ENCODE data around the gene VAV2.

Gene VAV2

GRCh38 chr9:133805876-133806622, 186.1 kb downstream of the VAV2 start:
- Histone ChIP-seq H3K4me3 (ENCODE audit: extremely low read depth, insufficient read depth, low read length, poor library complexity, severe bottlenecking) (no peak overlapping the region), H3K9me3 (ENCODE audit: control insufficient read depth, low read length) (no peaks in the 10 kb centered on the region), H3K36me3 (ENCODE audit: control insufficient read depth, insufficient read depth, low read length) (peaks cover 50% of the 10 kb centered on the region), H3K4me1 (ENCODE audit: control insufficient read depth, insufficient read depth, low read length, poor library complexity, severe bottlenecking) (peaks cover 11% of the 10 kb centered on the region), H3K27ac (ENCODE audit: low read depth, low read length, severe bottlenecking) (no peak overlapping the region)
- 95 to 96% methylated on average over 23 to 25 of the region's 32 CpGs for WGBS, 2 experiments (ENCODE audit: insufficient coverage in 2 of 2)

DNA sequence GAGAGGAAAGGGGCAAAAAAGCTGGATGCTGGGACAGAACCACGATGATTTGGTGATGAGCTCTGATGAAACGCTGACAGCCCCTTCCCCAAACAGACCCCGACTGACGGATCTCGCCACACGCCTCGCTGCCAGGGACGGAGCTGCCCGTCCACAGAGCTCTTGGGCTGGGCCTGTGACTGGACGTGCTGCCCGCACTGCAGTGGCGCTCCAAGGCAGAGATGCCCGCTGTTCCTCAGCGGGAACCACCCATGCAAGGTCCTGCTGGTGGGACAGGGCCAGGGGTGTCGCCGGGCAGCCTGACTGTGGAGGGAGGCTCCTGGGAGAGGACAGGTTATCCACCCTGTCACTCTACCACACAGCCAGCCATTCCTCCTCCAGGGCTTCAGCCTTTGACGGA, 187.9 kb downstream of the VAV2 start:
- WGBS, 2 experiments (ENCODE audit: insufficient coverage in 2 of 2), result 94 to 98% methylated on average over 15 to 16 of the region's 17 CpGs
- H3K36me3 ChIP-seq (ENCODE audit: control insufficient read depth, insufficient read depth, low read length), result peaks cover 51% of the 10 kb centered on the region
- no peak overlapping the region for H3K4me3 ChIP-seq (ENCODE audit: extremely low read depth, insufficient read depth, low read length, poor library complexity, severe bottlenecking)

GRCh38 chr9:133803745-133804144, 188.4 kb downstream of the VAV2 start:
- no peak overlapping the region for H3K27ac ChIP-seq (ENCODE audit: low read depth, low read length, severe bottlenecking)
- WGBS, 2 experiments (ENCODE audit: insufficient coverage in 2 of 2), result 90 to 95% methylated on average over 12 of the region's 13 CpGs
- peaks cover 11% of the 10 kb centered on the region for H3K4me1 ChIP-seq (ENCODE audit: control insufficient read depth, insufficient read depth, low read length, poor library complexity, severe bottlenecking)
- no peaks in the 10 kb centered on the region for H3K9me3 ChIP-seq (ENCODE audit: control insufficient read depth, low read length)
- peaks cover 49% of the 10 kb centered on the region for H3K36me3 ChIP-seq (ENCODE audit: control insufficient read depth, insufficient read depth, low read length)
- no peak overlapping the region for H3K4me3 ChIP-seq (ENCODE audit: extremely low read depth, insufficient read depth, low read length, poor library complexity, severe bottlenecking)

More for the DNA sequence above, 187.9 kb downstream of the VAV2 start:
- H3K4me1 ChIP-seq (ENCODE audit: control insufficient read depth, insufficient read depth, low read length, poor library complexity, severe bottlenecking), result peaks cover 11% of the 10 kb centered on the region
- no peak overlapping the region for H3K27ac ChIP-seq (ENCODE audit: low read depth, low read length, severe bottlenecking)
- no peaks in the 10 kb centered on the region for H3K9me3 ChIP-seq (ENCODE audit: control insufficient read depth, low read length)

DNA sequence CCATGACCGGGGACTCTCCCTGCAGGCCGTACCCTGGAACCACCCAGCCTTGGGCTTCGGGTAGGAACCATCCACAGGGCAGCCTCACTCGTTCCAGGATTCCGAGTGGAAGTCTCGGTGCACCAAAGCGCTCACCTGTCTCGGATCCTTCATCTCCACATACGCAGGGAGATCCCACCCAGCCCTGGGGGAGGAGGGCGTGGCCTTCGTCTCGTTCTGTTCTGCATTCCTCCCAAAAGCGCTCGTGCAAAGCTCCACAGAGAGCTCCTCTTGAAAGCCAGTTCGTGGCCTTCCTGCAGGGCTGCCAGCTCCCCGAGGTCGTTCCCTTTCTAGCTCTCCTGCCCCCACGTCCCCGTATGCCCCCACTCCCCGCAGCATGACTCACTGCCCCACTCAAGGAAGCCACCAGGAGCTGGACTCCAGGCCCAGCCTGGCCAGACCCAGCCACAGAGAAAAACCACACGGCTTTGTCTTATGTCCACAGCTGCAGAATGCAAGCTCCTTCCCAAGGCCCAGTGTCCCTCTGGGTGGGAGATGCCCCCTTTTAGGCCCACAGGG, 189.0 kb downstream of the VAV2 start:
- no peak overlapping the region for H3K27ac ChIP-seq (ENCODE audit: low read depth, low read length, severe bottlenecking)
- WGBS, 2 experiments (ENCODE audit: insufficient coverage in 2 of 2), result 87 to 94% methylated on average over 16 of the region's 21 CpGs
- no peaks in the 10 kb centered on the region for H3K9me3 ChIP-seq (ENCODE audit: control insufficient read depth, low read length)
- peaks cover 51% of the 10 kb centered on the region for H3K36me3 ChIP-seq (ENCODE audit: control insufficient read depth, insufficient read depth, low read length)
- peaks cover 11% of the 10 kb centered on the region for H3K4me1 ChIP-seq (ENCODE audit: control insufficient read depth, insufficient read depth, low read length, poor library complexity, severe bottlenecking)
- no peak overlapping the region for H3K4me3 ChIP-seq (ENCODE audit: extremely low read depth, insufficient read depth, low read length, poor library complexity, severe bottlenecking)

- Histone ChIP-seq H3K4me3 (ENCODE audit: extremely low read depth, insufficient read depth, low read length, poor library complexity, severe bottlenecking) (no peak overlapping the region), H3K4me1 (ENCODE audit: control insufficient read depth, insufficient read depth, low read length, poor library complexity, severe bottlenecking) (peaks cover 11% of the 10 kb centered on the region), H3K9me3 (ENCODE audit: control insufficient read depth, low read length) (no peaks in the 10 kb centered on the region), H3K27ac (ENCODE audit: low read depth, low read length, severe bottlenecking) (no peak overlapping the region), H3K36me3 (ENCODE audit: control insufficient read depth, insufficient read depth, low read length) (peaks cover 52% of the 10 kb centered on the region)
- 90 to 95% methylated on average over 7 to 8 of the region's 10 CpGs for WGBS, 2 experiments (ENCODE audit: insufficient coverage in 2 of 2)
Observed at GRCh38 chr9:133801739-133802138, 190.4 kb downstream of the VAV2 start.

- Histone ChIP-seq H3K4me1 (ENCODE audit: control insufficient read depth, insufficient read depth, low read length, poor library complexity, severe bottlenecking) (peaks cover 11% of the 10 kb centered on the region), H3K9me3 (ENCODE audit: control insufficient read depth, low read length) (no peaks in the 10 kb centered on the region), H3K36me3 (ENCODE audit: control insufficient read depth, insufficient read depth, low read length) (peaks cover 51% of the 10 kb centered on the region), H3K4me3 (ENCODE audit: extremely low read depth, insufficient read depth, low read length, poor library complexity, severe bottlenecking) (no peak overlapping the region), H3K27ac (ENCODE audit: low read depth, low read length, severe bottlenecking) (no peak overlapping the region)
- 93 to 95% methylated on average over 13 of the region's 13 CpGs for WGBS, 2 experiments (ENCODE audit: insufficient coverage in 2 of 2)
Observed at GRCh38 chr9:133800266-133800665, 191.9 kb downstream of the VAV2 start.

GRCh38 chr9:133799716-133800115, 192.4 kb downstream of the VAV2 start:
- no peak overlapping the region for H3K27ac ChIP-seq (ENCODE audit: low read depth, low read length, severe bottlenecking)
- peaks cover 11% of the 10 kb centered on the region for H3K4me1 ChIP-seq (ENCODE audit: control insufficient read depth, insufficient read depth, low read length, poor library complexity, severe bottlenecking)
- H3K9me3 ChIP-seq (ENCODE audit: control insufficient read depth, low read length), result no peaks in the 10 kb centered on the region
- peaks cover 52% of the 10 kb centered on the region for H3K36me3 ChIP-seq (ENCODE audit: control insufficient read depth, insufficient read depth, low read length)
- 97 to 98% methylated on average over 15 of the region's 17 CpGs for WGBS, 2 experiments (ENCODE audit: insufficient coverage in 2 of 2)
- H3K4me3 ChIP-seq (ENCODE audit: extremely low read depth, insufficient read depth, low read length, poor library complexity, severe bottlenecking), result no peak overlapping the region

DNA sequence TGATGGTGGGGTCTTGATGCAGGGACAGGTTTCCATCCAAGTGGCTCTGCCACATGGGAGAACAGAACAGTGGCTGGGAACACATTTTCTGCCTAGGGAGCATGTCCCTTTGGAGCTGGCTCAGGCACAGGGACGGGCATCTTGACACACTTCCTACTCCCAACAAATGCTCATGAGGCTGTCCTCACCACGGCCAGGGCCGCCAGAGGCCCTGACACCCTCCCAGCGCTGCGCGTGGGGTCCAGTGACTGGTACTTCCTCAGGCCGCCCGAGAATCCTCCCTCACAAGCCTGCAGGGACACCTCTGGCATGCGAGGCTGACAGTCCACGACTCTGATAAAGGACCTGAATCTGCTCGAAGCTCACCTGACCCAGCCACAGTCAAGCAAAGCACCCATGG, 193.0 kb downstream of the VAV2 start:
- Histone ChIP-seq H3K27ac (ENCODE audit: low read depth, low read length, severe bottlenecking) (no peak overlapping the region), H3K4me1 (ENCODE audit: control insufficient read depth, insufficient read depth, low read length, poor library complexity, severe bottlenecking) (peaks cover 9% of the 10 kb centered on the region), H3K4me3 (ENCODE audit: extremely low read depth, insufficient read depth, low read length, poor library complexity, severe bottlenecking) (no peak overlapping the region), H3K9me3 (ENCODE audit: control insufficient read depth, low read length) (no peaks in the 10 kb centered on the region), H3K36me3 (ENCODE audit: control insufficient read depth, insufficient read depth, low read length) (peaks cover 57% of the 10 kb centered on the region)
- 94 to 98% methylated on average over 11 of the region's 11 CpGs for WGBS, 2 experiments (ENCODE audit: insufficient coverage in 2 of 2)

GRCh38 chr9:133798160-133798559, 194.0 kb downstream of the VAV2 start:
- WGBS, 2 experiments (ENCODE audit: insufficient coverage in 2 of 2), result 97% methylated on average over 9 of the region's 9 CpGs
- Histone ChIP-seq H3K36me3 (ENCODE audit: control insufficient read depth, insufficient read depth, low read length) (peaks cover 65% of the 10 kb centered on the region), H3K27ac (ENCODE audit: low read depth, low read length, severe bottlenecking) (no peak overlapping the region), H3K9me3 (ENCODE audit: control insufficient read depth, low read length) (no peaks in the 10 kb centered on the region), H3K4me3 (ENCODE audit: extremely low read depth, insufficient read depth, low read length, poor library complexity, severe bottlenecking) (no peak overlapping the region), H3K4me1 (ENCODE audit: control insufficient read depth, insufficient read depth, low read length, poor library complexity, severe bottlenecking) (peaks cover 5% of the 10 kb centered on the region)

GRCh38 chr9:133797406-133798105, 194.6 kb downstream of the VAV2 start:
- peaks cover 61% of the 10 kb centered on the region for H3K36me3 ChIP-seq (ENCODE audit: control insufficient read depth, insufficient read depth, low read length)
- WGBS, 2 experiments (ENCODE audit: insufficient coverage in 2 of 2), result 89 to 91% methylated on average over 11 to 19 of the region's 22 CpGs
- H3K4me1 ChIP-seq (ENCODE audit: control insufficient read depth, insufficient read depth, low read length, poor library complexity, severe bottlenecking), result peaks cover 4% of the 10 kb centered on the region
- no peak overlapping the region for H3K27ac ChIP-seq (ENCODE audit: low read depth, low read length, severe bottlenecking)
- no peaks in the 10 kb centered on the region for H3K9me3 ChIP-seq (ENCODE audit: control insufficient read depth, low read length)
- no peak overlapping the region for H3K4me3 ChIP-seq (ENCODE audit: extremely low read depth, insufficient read depth, low read length, poor library complexity, severe bottlenecking)

DNA sequence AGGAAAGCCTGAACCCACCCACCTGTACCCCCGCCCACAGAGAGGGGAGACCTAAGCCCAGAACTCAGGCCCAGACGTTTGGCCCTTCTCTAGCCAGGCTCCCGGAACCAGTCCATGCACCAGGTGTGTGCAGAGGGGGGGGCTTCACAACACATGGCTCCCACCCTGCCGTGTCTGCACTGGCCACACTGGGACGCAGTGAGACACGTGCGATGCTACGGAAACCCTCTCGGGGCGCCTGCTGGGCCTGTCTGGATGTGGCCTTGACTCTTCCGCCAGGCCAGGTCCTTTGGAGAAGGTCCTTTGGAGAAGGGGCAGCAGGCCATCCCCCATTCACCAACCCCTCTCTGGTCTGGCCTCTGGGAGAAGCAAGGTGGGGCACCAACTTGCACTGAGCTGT, 195.6 kb downstream of the VAV2 start:
- H3K4me3 ChIP-seq (ENCODE audit: extremely low read depth, insufficient read depth, low read length, poor library complexity, severe bottlenecking), result no peak overlapping the region
- H3K9me3 ChIP-seq (ENCODE audit: control insufficient read depth, low read length), result no peaks in the 10 kb centered on the region
- H3K36me3 ChIP-seq (ENCODE audit: control insufficient read depth, insufficient read depth, low read length), result peaks cover 68% of the 10 kb centered on the region
- H3K27ac ChIP-seq (ENCODE audit: low read depth, low read length, severe bottlenecking), result no peak overlapping the region
- 96 to 97% methylated on average over 9 to 11 of the region's 11 CpGs for WGBS, 2 experiments (ENCODE audit: insufficient coverage in 2 of 2)
- H3K4me1 ChIP-seq (ENCODE audit: control insufficient read depth, insufficient read depth, low read length, poor library complexity, severe bottlenecking), result peaks cover 4% of the 10 kb centered on the region

Data from mesodermal cell (in vitro differentiated cells).